Heart left ventricle (tissue), 13 donors: ENCODE data around the gene PTPRM.

Experiments
- CTCF ChIP-seq, 12 donors: fragments of 200-600 bp; sonication (generic) in 4 of 12; IDR thresholded peaks; one replicate each; pipeline versions ENCODE4 v1.5.0 to v1.8.0; 2018 to 2022; ENCODE audit warnings: antibody characterized with exemption in 12 of 12, mild to moderate bottlenecking in 5 of 12
- POLR2A ChIP-seq, 2 donors: fragments of 450-650 bp; IDR thresholded peaks; one replicate each; pipeline ENCODE4 v1.6.1; 2017; ENCODE audit warnings: antibody characterized with exemption in 2 of 2, mild to moderate bottlenecking in 2 of 2, moderate library complexity in 2 of 2
- donor health status: ischemic (EF 13 %, LVEDD 7.1; RV severe dilation, severe dysfunction).
- donor health status: DM: no; HTN: yes; CAD: no.
- donor health status: DM: no; HTN: no; CAD: no.
- donor health status: ischemic (EF 25% LVEDD 6.9; RV normal size, moderate dysfunction).
- donor health status: ischemic (EF 25% LVEDD 5.7; RV mildly dilated, moderate dysfunction).
- donor health status: ischemic (EF 35%, LVEDD 5.7; RV mildly dilated, moderate dysfunction).
- donor health status: nonischemic (EF 11% LVEDD 7.7; RV severe dilation, severe dysfunction).
- donor health status: DM: yes; HTN: yes; CAD: no.
- donor health status: PGD.
- donor health status: ischemic (EF 29% LVEDD 5.4; RV normal size, mild dysfunction).
- donor health status: nonischemic (EF 23%, LVEDD 6.1; RV moderate dilation, normal function).

DNA sequence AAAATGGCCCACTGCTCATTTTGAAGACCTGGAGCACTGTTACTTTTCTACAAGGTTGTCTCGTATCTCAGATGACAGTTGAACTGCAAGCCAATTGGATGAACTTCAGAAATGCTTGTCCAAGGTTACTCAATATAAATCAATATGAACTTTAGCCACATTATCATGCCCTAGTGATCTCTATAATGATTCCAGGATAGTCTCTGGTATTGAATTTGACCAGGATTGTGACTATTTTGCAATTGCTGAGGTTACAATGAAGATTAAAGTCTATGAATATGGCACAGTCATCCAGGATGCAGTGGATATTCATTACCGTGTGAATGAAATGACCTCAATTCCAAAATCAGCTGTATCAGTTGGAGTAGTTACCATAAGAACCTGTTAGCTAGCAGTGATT is 846.1 kb downstream of the PTPRM start:
- TF ChIP-seq POLR2A (IDR thresholded peaks at IDR 0.05) (no peak), CTCF (IDR thresholded peaks at IDR 0.05) (no peak)
